GM10266 (cell line): Measurements from ENCODE around the gene CASQ2.
A peak's percentile ranks its signal among the peaks of the same experiment; 100 is the strongest.

ENCODE experiments used
- DNase-seq: peaks from one replicate; pipeline ENCODE4 v3.0.0; 2012; ENCODE audit errors: extremely low spot score
- CTCF ChIP-seq: IDR thresholded peaks from 2 replicates; pipeline ENCODE4 v1.5.1; 2012; ENCODE audit warnings: mild to moderate bottlenecking, low read depth; ENCODE audit not compliant: control insufficient read depth, insufficient read depth; ENCODE audit errors: missing control alignments

Gene CASQ2

GRCh38 chr1:115753361-115753760 is 15.2 kb downstream of the CASQ2 start:
- TF ChIP-seq CTCF, result no peak
- no peak for DNase-seq

DNA sequence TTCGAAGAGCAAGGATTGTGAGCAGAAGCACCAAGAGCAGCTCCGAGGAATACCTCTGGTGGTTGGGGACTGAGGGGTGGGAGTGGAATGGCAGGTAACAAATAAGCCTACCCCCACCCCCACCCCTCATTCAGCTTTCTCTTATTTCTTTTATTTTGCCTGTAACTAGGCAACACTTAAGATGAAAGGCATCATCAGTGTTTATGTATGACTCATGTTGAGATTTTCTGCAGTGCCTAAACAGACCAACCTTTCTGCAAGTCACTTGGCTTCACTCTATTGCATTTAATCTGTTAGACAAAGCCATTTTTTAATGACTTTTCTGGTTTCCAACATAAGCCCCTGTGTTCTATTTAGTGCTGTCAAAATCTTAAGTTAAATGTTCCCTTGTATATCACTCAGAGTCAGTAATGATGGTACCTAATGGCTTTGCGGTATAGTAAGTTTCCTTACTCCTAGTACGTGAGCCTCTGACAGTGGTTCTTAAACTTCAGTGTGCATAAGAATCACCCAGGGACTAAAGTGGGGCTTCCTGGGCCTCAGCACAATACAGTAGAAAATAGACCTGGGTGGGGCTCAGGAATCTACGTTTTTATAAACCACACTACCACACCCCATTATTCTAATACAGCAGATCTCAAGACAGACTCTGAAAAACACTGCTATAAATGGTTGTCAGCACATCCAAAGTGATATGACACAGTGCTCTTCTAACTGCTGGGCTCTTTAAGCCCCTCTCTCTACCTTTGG is 19.9 kb downstream of the CASQ2 start:
- TF ChIP-seq CTCF, result no peak
- DNase-seq, result no peak

GRCh38 chr1:115746021-115746690 is 22.4 kb downstream of the CASQ2 start:
- no peak for DNase-seq
- no peak for TF ChIP-seq CTCF

DNA sequence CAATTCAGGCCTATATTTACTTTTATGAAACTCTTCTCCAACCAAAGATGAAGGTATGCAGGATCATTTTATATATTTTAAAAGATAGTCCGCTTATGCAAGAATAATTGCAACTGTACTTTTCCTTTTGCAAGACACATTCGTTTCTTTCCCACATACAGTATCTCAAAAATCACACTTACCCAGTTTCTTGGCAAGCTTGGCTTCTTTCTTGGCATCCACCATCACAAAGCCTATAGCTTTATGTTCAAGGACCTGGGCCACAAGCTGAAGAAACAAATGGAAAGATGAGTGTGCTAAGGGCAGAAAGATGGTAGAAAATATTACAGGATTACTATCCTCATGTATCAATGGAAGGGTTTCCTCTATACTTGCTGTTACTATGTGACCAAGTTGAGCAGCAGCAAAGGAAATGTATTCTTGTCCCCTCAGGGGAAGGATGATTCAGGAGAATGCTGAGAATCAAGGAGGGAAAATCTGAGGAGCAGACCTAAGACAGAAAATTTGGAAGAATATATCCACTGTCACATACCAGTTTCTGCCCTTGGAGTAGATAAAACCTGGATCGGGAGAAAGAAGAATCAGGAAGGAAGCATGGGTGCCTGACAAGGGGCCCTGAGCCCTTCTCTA is 23.8 kb downstream of the CASQ2 start:
- no peak for DNase-seq
- no peak for TF ChIP-seq CTCF

DNA sequence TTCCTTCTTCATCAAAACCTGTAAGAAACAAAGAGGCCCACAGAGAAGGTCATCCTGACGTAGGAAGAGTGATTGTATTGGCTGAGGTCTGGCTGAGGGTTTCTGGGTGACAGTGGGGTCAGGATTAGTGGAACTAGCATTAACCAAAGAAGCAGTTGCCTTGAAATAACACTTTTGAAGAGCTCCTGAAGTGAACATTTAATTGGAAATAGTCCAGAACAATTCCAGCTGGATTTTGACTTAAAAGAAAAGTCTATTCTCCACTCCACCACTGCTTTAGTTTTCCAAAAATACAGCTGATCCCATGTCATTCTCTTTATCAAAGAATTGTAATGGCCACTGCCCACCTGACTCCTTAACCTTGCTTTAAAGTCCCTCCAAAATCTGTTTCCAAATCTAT is 27.7 kb downstream of the CASQ2 start:
- DNase-seq, result no peak
- no peak for TF ChIP-seq CTCF

GRCh38 chr1:115732316-115732715 is 36.2 kb downstream of the CASQ2 start:
- no peak for TF ChIP-seq CTCF

GRCh38 chr1:115729756-115730155 is 38.8 kb downstream of the CASQ2 start:
- DNase-seq, result peak; percentile 62
- TF ChIP-seq CTCF, result no peak

More at GRCh38 chr1:115732316-115732715, 36.2 kb downstream of the CASQ2 start:
- DNase-seq, result no peak
